ENCODE results near the gene PAFAH1B1.

GRCh38 chr17:2560658-2561057, 32.8 kb upstream of the PAFAH1B1 start:
- TF ChIP-seq CTCF (IDR thresholded peaks at IDR 0.05; ENCODE audit: extremely low read depth in 1 of 2, insufficient read depth in 1 of 2, low read depth in 1 of 2, low read length in 2 of 2) (no peak), JUN (IDR thresholded peaks at IDR 0.05; ENCODE audit: borderline replicate concordance, insufficient read depth, insufficient read length, low read depth) (no peak), POLR2AphosphoS5 (IDR thresholded peaks at IDR 0.05; ENCODE audit: insufficient read depth, low read depth, low read length) (no peak), EZH2 (IDR thresholded peaks at IDR 0.05; ENCODE audit: borderline replicate concordance, low read depth, low read length, severe bottlenecking) (no peak), MAX (IDR thresholded peaks at IDR 0.05; ENCODE audit: insufficient read depth, insufficient read length) (no peak)
